ENCODE results near the gene TAS2R30. TPM values are rescaled to one million over a fixed set of nuclear protein-coding genes. Genes with fewer than 3 reads are reported as not detected.

The TAS2R30 gene
- total and polyA plus RNA-seq, 4 donors, result 0.18 to 12.0 (median 3.4) TPM; not detected in 1

GRCh38 chr12:11162502-11162901, 28.1 kb upstream of the TAS2R30 start:
- peaks cover 0 to 3% (median under 1%) of the 10 kb centered on the region in 4 donors for H3K4me1 ChIP-seq (ENCODE audit: control insufficient read depth in 4 of 4, insufficient read depth in 4 of 4, low read length in 3 of 4)
- no peak overlapping the region for H3K9ac ChIP-seq (ENCODE audit: low read depth in 1 of 2, low read length in 2 of 2)
- no peak for DNase-seq (ENCODE audit: low spot score)
- no peak overlapping the region for H3K4me3 ChIP-seq (ENCODE audit: low read depth in 1 of 3, low read length in 3 of 3)
- H3K27me3 ChIP-seq (ENCODE audit: control insufficient read depth in 4 of 4, insufficient read depth in 4 of 4, low read length in 3 of 4), result no peaks in the 10 kb centered on the region
- no peak for TF ChIP-seq SP1 (IDR thresholded peaks at IDR 0.05)
- no peak for TF ChIP-seq GABPA (IDR thresholded peaks at IDR 0.05 in 1 of 2, conservative IDR thresholded peaks at IDR 0.05 in 1 of 2)
- TF ChIP-seq REST (IDR thresholded peaks at IDR 0.05), result no peak
- TF ChIP-seq CTCF (IDR thresholded peaks at IDR 0.05; ENCODE audit: low read depth, low read length, missing input control), result no peak
- no peak for TF ChIP-seq MAX (IDR thresholded peaks at IDR 0.05)
- TF ChIP-seq NR2F2 (IDR thresholded peaks at IDR 0.05), result no peak
- TF ChIP-seq EGR1 (IDR thresholded peaks at IDR 0.05; ENCODE audit: low read depth in 2 of 2), result no peak
- TF ChIP-seq RAD21 (IDR thresholded peaks at IDR 0.05), result no peak
- H3K27ac ChIP-seq (ENCODE audit: low read depth in 1 of 2, low read length in 2 of 2), result no peak overlapping the region
- H3K9me3 ChIP-seq (ENCODE audit: control insufficient read depth in 4 of 4, low read length in 3 of 4), result no peaks in the 10 kb centered on the region
- peaks cover 0 to 6% (median 1%) of the 10 kb centered on the region in 4 donors for H3K36me3 ChIP-seq (ENCODE audit: control insufficient read depth in 4 of 4, insufficient read depth in 3 of 4, low read depth in 1 of 4, low read length in 3 of 4)
- WGBS, result 99% methylated on average over 1 of the region's 1 CpG

- WGBS, result 68% methylated on average over 5 of the region's 5 CpGs
- no peak overlapping the region for H3K27ac ChIP-seq (ENCODE audit: low read depth in 1 of 2, low read length in 2 of 2)
Observed at GRCh38 chr12:11158885-11159444, 24.5 kb upstream of the TAS2R30 start.

More at GRCh38 chr12:11158885-11159444, 24.5 kb upstream of the TAS2R30 start:
- Histone ChIP-seq H3K36me3 (ENCODE audit: control insufficient read depth in 4 of 4, insufficient read depth in 3 of 4, low read depth in 1 of 4, low read length in 3 of 4) (no peaks in the 10 kb centered on the region), H3K9ac (ENCODE audit: low read depth in 1 of 2, low read length in 2 of 2) (no peak overlapping the region), H3K9me3 (ENCODE audit: control insufficient read depth in 4 of 4, low read length in 3 of 4) (no peaks in the 10 kb centered on the region), H3K27me3 (ENCODE audit: control insufficient read depth in 4 of 4, insufficient read depth in 4 of 4, low read length in 3 of 4) (no peaks in the 10 kb centered on the region), H3K4me1 (ENCODE audit: control insufficient read depth in 4 of 4, insufficient read depth in 4 of 4, low read length in 3 of 4) (peaks cover 0 to 2% (median 0%) of the 10 kb centered on the region in 4 donors), H3K4me3 (ENCODE audit: low read depth in 1 of 3, low read length in 3 of 3) (no peak overlapping the region)
- no peak for DNase-seq (ENCODE audit: low spot score)
- TF ChIP-seq MAX (IDR thresholded peaks at IDR 0.05) (no peak), JUND (IDR thresholded peaks at IDR 0.05) (no peak), FOXA1 (IDR thresholded peaks at IDR 0.05) (no peak), ZBTB33 (IDR thresholded peaks at IDR 0.05) (no peak), RXRA (IDR thresholded peaks at IDR 0.05) (no peak), HNF4G (IDR thresholded peaks at IDR 0.05) (no peak), YY1 (IDR thresholded peaks at IDR 0.05) (no peak), GABPA (IDR thresholded peaks at IDR 0.05 in 1 of 2, conservative IDR thresholded peaks at IDR 0.05 in 1 of 2) (no peak), ATF3 (IDR thresholded peaks at IDR 0.05) (no peak)
